Astrocyte of the cerebellum (primary cell): ENCODE data around the gene EPC1.
A peak's percentile ranks its signal among the peaks of the same experiment; 100 is the strongest.

ENCODE experiments used
- DNase-seq: peaks from one replicate; pipeline ENCODE4 v3.0.0-alpha.2; 2011; ENCODE audit warnings: low read depth
- H3K4me3 ChIP-seq: 2 replicates; pipeline ENCODE4 v1.5.1; 2011; ENCODE audit warnings: mild to moderate bottlenecking, low read depth, low read length, moderate library complexity
- in situ Hi-C: cut with HindIII; loops from 2 replicates; pipeline ENCODE4 v1.10.0; 2017; ENCODE audit warnings: low sequenced_read_pairs
- TF ChIP-seq, protein P1 (sequence below): IDR thresholded peaks from 2 replicates; pipeline ENCODE4 v1.5.1; 2012; ENCODE audit warnings: low read length, low read depth, moderate library complexity, mild to moderate bottlenecking; ENCODE audit errors: missing control alignments

The EPC1 gene

DNA sequence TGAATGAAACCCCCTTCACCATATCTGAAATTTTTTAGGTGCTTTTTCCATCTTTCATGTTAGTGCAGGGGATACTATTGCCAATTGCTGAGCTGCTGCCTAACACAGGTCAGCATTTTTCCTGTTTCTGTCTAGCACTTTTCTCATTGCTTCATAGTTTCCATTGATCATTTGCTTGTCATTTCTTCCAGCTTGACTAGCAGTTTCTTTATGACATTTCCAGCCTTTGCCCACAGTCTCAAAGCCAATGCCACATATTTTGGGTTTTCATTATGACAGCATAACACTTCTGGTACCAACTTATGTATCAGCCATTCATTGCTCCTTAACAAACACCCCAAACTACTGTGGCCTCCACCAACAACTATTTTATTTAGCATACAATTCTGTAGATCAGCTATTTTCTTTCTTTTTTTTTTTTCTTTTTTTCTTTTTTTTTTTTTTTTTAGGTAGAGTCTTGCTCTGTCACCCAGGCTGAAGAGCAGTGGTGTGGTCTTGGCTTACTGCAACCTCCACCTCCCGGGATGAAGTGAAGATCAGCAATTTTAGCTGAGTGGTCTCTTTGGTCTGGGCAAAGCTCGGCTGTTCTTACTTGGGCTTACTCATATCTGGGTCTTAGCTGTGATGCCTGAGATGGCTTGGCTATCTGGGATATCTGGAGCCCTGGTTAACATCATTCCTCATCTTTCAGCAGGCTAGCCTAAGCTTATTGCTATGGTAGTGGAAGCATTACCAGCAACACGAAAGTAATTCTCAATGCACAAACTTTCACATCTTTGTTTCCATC is 102.3 kb downstream of the EPC1 start:
- TF ChIP-seq, protein P1, sequence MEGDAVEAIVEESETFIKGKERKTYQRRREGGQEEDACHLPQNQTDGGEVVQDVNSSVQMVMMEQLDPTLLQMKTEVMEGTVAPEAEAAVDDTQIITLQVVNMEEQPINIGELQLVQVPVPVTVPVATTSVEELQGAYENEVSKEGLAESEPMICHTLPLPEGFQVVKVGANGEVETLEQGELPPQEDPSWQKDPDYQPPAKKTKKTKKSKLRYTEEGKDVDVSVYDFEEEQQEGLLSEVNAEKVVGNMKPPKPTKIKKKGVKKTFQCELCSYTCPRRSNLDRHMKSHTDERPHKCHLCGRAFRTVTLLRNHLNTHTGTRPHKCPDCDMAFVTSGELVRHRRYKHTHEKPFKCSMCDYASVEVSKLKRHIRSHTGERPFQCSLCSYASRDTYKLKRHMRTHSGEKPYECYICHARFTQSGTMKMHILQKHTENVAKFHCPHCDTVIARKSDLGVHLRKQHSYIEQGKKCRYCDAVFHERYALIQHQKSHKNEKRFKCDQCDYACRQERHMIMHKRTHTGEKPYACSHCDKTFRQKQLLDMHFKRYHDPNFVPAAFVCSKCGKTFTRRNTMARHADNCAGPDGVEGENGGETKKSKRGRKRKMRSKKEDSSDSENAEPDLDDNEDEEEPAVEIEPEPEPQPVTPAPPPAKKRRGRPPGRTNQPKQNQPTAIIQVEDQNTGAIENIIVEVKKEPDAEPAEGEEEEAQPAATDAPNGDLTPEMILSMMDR = no peak
- DNase-seq = no peak
- H3K4me3 ChIP-seq = no peak overlapping the region
- in situ Hi-C loops = no loop called here

DNA sequence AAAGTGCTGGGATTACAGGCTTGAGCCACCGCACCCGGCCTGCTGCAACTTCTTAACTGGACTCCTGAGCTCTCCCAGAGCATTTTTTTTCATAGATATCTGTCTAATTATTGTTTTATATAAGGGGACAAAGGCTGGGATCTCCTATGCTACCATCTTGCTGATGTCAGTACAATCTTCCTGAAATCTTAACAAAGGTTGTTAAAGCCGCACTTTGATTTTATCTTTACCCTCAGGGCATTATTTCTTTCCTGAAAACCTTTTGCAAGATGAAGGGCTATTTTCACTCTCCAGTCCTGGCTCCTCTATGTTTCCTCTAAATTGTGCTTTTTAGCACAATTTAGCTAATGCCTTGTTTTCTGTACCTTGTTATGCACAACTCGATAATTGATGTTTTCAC is 102.9 kb downstream of the EPC1 start:
- TF ChIP-seq, protein P1 = no peak
- DNase-seq = no peak
- in situ Hi-C loops = no loop called here
- H3K4me3 ChIP-seq = no peak overlapping the region

DNA sequence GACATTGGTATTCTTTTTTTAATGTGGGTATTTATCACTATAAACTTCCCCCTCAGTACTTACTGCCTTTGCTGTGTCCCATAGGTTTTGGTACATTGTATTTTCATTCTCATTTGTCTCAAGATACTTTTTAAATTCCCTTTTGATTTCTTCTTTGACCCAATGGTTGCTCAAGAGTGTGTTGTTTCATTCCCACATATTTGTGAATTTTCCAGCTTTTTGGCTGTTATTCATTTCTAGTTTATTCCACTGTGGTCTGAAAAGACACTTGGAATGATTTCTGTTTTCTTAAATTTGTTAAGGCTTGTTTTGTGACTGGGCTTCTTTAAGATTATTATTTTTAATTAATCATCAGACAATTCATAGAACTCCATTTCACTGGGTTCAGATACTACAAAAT is 105.0 kb downstream of the EPC1 start:
- H3K4me3 ChIP-seq = no peak overlapping the region
- in situ Hi-C loops = no loop called here
- TF ChIP-seq, protein P1 = no peak
- no peak for DNase-seq

DNA sequence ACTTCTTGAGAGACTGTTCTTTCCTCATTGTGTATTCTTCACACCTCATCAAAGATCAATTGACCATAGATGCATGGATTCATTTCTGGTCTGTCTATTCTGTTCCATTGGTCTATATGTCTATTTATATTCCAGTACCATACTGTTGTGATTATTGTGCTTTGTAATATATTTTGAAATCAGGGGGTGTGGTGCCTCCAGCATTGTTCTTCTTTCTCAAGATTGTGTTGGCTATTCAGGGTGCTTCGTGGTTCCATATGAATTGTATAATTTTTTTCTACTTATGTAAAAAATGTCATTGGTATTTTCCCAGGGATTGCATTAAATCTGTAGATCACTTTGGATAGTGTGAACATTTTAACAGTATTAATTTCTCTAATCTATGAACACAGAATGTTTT is 106.5 kb downstream of the EPC1 start:
- TF ChIP-seq, protein P1 = no peak
- in situ Hi-C loops = no loop called here
- no peak for DNase-seq
- no peak overlapping the region for H3K4me3 ChIP-seq

DNA sequence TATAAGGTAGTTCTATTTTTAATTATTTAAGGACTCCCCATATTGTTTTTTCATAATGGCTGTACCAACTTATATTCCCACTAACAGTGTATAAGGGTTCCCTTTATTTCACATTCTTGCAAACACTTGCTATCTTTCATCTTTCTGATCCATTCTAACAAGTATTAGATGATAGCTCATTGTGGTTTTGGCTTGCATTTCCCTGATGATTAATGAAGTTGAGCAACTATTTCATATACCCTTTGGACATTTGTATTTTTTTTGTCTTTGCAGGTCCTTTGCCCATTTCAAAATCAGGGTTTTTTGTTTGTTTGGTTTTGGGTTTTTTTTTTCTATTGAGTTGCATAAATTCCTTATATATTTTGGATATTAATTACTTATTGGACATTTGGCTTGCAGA is 107.2 kb downstream of the EPC1 start:
- DNase-seq = peak; percentile 19
- TF ChIP-seq, protein P1 = no peak
- H3K4me3 ChIP-seq = no peak overlapping the region
- in situ Hi-C loops = no loop called here

DNA sequence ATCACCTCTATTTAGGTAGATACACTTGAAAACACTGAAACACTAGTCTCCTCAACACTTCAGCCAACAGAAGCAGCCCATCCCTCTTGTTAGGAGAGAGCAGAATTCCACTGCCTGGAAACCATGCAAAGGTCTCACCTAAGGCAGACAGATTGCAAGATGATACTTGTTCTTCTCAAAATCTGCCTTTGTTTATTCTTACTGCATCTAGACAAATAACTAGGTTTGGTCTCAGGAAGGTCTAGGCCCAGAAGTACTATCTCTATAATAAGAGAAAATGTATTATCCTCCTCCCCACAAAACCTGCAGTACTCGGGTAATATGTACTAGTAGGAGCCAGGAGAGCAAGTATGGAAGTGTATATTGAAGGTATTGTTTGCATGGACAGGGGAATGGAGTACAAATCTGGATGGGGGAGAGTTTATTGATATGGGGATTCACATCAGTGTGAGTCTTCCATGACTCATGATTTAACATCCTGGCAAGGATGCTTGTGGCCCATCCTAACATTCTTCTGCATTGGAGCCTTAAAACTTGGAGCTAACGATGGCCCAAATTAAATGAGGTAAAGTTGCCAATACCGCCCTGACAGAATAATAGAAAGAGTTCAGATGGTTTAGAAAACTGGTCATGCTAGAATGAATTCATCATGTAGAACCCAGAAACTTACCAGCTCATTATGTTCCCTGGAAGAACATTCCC is 109.2 kb downstream of the EPC1 start:
- peak; percentile 82 for DNase-seq
- TF ChIP-seq, protein P1 = no peak
- in situ Hi-C loops = no loop called here
- no peak overlapping the region for H3K4me3 ChIP-seq
